ENCODE data around the gene FGA.

FGA gene

DNA sequence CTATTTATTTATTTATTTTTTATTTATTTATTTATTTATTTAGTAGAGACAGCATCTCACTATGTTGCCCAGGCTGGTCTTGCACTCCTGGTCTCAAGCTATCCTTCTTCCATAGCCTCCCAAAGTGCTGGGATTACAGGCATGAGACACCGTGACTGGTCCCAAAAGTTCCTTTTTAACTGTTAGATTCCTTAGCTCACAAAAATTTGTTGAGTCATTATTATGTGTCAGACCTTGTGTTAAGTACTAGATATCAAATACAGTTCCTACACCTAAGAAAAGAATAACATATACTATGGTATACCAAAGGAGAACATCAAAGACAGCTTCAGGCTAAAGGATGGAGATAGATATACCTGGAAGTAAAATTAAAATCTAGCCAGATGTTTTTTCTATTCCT is 11.6 kb downstream of the FGA start:
- DNase-seq = no peak

DNA sequence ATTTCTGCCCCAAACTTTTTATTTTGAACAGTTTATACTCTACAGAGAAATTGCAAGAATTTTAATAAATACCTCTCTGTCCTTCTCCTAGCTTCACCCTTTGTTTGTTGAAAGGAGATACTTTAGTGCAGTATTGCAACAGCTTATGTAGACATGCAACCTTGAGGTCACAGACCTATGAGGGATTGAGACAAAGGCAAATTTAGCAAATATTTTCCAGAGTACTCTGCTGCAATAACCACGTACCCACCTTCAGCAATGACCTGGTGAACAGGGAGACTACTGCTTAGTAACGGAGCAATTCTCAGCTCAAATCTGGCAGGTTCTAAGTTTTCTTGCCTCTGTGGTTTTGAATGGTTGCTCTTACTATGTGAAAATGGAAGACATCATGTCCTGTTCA is 13.2 kb downstream of the FGA start:
- no peak for DNase-seq

DNA sequence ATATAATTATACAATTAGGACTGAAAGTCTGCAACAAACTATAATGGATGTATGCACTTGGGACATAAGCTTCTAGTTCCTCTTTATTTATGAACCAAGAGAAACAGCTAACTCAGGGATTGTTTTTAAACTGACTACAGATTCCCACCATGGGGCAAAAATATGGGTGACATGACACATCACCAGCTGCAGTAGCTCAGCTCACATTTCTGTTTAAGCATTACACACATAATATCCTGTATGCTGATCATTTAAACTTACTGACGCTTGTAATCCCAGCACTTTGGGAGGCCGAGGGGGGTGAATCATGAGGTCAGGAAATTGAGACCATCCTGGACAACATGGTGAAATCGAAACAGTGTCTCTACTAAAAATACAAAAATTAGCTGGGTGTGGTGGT is 16.2 kb downstream of the FGA start:
- DNase-seq = no peak

DNA sequence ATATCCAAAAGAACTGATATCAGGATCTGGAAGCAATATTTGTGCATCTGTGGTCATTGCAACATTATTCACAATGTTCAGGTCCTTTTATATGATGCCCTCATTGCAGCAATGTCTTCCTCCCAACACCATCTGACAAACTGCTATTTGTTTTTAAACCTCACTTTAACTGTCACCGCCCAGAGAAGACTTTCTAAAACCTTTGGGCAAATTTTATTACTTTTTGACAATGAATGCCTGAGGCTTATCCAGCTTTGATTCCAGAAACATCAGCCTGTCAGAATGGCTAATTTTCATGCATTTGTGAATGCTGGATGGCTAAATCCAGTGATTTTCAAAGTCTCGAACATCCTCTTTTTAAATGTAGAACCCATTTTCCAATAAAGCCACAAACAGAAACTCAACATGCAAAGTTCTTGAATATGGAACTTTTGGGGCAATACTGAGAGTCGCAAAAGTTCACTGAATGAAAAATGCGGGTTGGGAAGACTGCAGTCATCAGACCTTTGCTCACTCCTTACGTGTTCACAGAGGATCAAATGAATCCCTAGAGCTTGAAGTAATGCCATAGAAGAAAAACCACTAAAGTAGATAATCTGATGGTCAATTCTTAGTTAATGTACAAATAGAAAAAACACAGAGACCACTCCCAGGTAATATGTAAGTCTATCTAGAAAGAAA is 17.2 kb downstream of the FGA start:
- no peak for DNase-seq

DNA sequence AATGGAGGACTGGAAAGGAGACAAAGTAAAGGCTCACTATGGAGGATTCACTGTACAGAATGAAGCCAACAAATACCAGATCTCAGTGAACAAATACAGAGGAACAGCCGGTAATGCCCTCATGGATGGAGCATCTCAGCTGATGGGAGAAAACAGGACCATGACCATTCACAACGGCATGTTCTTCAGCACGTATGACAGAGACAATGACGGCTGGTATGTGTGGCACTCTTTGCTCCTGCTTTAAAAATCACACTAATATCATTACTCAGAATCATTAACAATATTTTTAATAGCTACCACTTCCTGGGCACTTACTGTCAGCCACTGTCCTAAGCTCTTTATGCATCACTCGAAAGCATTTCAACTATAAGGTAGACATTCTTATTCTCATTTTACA is 21.0 kb downstream of the FGA start:
- DNase-seq = no peak

DNA sequence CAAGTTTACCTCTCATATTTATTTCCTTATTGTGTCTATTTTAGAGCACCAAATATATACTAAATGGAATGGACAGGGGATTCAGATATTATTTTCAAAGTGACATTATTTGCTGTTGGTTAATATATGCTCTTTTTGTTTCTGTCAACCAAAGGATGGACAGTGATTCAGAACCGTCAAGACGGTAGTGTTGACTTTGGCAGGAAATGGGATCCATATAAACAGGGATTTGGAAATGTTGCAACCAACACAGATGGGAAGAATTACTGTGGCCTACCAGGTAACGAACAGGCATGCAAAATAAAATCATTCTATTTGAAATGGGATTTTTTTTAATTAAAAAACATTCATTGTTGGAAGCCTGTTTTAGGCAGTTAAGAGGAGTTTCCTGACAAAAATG is 21.5 kb downstream of the FGA start:
- DNase-seq = no peak

DNA sequence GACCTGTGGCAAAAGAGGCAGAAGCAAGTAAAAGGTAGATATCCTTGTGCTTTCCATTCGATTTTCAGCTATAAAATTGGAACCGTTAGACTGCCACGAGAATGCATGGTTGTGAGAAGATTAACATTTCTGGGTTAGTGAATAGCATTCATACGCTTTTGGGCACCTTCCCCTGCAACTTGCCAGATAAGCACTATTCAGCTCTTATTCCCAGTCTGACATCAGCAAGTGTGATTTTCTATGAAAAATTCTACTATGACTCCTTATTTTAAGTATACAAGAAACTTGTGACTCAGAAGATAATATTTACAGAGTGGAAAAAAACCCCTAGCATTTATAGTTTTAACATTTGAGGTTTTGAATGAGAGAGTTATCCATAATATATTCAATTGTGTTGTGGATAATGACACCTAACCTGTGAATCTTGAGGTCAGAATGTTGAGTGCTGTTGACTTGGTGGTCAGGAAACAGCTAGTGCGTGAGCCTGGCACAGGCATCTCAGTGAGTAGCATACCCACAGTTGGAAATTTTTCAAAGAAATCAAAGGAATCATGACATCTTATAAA is 23.8 kb downstream of the FGA start:
- no peak for DNase-seq

DNA sequence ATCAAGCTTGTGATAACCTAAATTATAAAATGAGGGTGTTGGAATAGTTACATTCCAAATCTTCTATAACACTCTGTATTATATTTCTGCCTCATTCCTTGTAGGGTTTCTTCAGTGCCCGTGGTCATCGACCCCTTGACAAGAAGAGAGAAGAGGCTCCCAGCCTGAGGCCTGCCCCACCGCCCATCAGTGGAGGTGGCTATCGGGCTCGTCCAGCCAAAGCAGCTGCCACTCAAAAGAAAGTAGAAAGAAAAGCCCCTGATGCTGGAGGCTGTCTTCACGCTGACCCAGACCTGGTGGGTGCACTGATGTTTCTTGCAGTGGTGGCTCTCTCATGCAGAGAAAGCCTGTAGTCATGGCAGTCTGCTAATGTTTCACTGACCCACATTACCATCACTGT is 24.8 kb downstream of the FGA start:
- no peak for DNase-seq

DNA sequence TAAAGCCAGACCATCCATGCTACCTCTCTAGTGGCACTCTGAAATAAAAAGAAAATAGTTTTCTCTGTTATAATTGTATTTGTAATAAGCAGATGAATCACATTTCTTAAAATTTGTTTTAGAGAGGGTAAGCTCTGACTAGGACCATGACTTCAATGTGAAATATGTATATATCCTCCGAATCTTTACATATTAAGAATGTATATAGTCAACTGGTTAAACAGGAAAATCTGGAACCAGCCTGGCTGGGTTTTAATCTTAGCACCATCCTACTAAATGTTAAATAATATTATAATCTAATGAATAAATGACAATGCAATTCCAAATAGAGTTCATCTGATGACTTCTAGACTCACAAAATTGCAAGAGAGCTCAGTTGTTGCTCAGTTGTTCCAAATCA is 26.2 kb downstream of the FGA start:
- DNase-seq = no peak

DNA sequence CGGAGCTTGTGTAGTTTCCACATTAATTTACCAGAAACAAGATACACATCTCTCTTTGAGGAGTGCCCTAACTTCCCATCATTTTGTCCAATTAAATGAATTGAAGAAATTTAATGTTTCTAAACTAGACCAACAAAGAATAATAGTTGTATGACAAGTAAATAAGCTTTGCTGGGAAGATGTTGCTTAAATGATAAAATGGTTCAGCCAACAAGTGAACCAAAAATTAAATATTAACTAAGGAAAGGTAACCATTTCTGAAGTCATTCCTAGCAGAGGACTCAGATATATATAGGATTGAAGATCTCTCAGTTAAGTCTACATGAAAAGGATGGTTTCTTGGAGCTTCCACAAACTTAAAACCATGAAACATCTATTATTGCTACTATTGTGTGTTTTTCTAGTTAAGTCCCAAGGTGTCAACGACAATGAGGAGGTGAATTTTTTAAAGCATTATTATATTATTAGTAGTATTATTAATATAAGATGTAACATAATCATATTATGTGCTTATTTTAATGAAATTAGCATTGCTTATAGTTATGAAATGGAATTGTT is 27.8 kb downstream of the FGA start, which contains the start of gene FGB:
Gene FGB, plus strand, starts transcription at position 315 of the 558 bp plus-strand sequence. Its CDS starts 8 bp downstream, at position 323.
- no peak for DNase-seq

DNA sequence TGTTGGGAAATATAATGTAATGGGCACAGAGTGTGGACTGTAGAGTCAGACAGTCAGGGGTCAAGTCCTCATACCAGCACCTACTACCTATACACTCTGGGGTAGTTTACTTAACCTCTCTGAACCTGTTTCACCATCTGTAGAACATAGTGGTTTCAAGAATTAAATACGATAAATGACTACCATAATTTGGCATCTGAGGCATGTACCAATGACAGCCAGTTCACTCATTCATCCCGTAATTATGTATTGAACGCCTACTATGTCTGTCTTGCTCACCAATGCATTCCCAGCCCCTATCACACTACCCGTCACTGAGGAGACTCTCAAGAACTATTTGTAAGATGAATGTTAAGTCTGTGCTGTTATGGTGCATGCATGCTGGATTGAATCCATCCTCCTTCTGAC is 29.7 kb downstream of the FGA start:
- DNase-seq = no peak

DNA sequence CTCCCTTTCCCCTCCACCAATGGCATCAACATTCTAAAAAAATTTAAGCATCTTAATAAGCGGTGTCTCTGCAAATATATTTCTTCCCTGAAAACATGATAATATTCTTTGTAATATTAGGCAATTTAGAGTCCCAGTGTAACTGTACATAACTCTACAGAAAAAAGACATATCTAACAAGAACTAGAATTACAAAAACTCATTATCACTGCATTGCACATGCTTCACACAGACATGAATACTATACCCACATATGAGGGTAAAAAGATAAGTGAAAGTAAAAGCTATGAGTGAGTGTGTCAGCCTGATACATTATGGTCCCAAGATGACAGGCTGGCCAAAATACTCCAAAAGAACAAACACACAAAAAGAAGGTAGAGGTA is 30.1 kb downstream of the FGA start:
- no peak for DNase-seq

DNA sequence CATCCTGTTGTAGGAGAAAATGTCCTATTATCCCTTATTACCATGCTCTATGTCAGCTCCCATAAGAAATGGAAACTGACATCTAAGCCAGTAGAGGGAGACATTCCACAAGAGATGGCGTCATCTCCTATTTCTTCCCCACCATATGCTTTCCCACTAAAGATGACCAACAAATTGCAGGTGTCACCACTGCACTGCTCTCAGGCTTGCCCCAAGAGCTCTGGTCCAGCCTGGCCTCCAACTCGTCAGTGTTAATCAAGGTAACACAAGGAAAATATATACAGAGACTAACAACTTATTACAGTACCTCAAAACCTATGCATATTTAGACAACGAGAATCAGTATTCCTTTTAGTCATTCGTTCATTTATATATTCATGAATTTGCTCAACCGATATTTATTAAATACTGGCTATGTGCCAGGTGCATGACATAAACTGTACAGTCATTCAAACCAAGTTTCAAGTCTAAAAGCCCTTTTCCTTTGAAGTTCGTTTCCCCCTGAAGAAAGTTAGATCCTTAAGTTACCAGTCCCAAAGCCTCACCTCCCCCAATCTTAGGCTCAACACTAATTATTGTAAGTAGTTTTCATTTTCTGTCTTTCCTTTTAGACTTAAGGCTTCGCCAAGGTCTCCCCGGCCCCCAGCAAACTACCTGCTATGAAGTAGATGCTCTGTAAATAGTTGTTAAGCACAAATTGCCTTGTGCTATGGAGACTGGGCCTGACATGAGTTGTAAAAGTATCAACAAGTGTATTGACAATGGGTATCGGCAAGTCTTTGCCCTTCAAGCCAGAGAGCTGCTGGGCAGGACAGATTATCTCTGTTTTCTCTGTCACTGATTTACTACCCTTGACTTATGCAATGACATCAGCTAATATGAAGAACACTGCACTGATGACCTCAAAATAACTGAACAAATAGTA is 30.8 kb downstream of the FGA start:
- DNase-seq = no peak

DNA sequence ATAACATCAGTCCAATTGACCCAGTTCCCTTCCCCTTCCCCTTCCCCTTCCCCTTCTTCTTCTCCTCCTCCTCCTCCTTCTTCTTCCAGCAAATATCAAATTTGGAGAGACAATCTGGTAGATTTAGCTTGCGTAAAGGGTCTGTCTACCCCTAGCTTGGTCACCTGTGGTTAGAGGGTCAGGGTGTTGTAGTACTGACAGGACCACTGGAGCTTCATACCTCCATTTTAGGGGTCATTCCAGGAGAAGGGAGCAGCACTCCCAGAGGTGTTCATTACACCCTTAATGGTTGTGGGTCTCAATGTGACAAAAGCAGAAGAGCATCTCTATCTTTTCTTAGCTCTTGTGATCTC is 31.4 kb downstream of the FGA start:
- DNase-seq = no peak

DNA sequence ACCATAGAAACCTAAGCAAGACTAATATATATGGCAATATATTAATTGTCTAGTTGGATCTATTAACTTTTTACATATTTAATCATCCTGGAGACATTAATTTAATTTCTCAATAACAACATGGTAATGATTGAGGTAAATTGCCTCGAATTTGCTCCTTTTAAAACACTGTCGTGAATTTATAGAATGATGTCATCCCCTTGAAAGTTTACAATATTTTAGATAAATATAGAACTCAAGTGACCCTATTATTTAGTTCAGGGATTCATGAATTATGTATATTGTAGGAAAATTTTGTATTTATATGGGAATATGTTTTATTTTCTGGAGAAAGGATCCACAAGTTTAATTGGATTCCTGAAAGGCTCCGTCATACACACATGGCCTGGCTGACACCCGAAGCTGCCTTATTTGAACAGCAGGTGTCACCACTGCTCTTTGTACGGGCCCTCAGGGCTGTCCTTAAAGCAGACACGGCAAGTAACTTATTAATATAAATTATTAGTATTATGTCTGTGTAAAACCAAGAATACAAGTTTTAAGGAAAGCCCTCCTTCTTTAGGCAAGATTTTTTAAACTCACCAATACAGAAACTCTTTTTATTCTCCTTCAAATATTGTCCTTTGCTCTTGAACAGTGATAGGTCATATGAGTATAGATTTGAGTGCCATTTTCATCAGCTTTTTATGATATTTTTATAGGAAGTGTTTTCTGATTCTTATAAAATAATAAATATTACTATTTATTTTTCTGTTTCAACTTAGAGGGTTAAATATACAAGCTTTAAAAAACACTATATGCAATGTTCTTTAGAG is 38.5 kb downstream of the FGA start:
- DNase-seq = peak; percentile 50

DNA sequence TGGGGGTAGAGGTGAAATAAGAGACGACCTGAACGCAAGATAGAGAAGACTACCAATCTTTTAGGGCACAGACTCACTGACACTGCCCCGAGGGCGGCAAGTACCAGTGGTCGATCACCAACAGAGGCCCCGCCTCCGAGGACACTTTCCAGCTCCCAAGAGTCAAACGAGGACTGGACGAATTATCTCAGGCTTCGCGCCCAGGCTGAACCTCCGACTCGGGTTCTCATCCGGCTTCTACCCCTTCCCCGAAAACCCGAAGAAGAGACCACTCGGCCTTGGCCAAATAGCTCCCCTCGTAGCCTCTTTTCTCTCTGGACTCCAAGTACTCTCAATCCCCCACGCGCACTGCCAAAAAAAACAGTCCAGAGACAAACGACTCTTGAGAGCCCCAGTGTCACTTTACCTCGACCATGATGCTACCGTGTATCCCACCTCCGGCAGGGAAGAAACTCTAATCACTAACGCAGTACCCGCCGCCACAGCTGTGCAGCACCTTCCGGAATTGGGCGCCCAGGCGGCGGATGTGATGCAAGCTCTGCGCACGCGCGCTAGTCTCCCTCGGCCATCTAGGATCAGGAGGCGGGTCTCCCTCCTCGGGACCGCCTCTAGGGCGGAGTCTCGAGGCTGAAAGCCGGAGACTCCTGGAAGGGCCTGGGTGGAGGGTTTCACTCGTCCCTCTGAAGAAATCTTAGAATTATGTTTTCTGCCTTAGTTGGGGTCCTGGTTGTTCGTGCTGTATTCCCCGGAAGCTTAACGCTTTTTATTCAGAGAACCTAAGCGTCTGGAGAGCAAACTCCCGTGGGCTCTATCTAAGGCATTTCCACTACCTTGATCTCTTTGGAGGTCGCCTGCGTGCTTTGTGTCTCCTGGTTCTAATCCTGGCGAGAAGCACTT is 40.4 kb downstream of the FGA start, which contains the start of gene PLRG1:
Gene PLRG1, minus strand, starts transcription at position 507 of the 897 bp plus-strand sequence. Its CDS starts 92 bp downstream, at position 415.
- peak; percentile 95 for DNase-seq

DNA sequence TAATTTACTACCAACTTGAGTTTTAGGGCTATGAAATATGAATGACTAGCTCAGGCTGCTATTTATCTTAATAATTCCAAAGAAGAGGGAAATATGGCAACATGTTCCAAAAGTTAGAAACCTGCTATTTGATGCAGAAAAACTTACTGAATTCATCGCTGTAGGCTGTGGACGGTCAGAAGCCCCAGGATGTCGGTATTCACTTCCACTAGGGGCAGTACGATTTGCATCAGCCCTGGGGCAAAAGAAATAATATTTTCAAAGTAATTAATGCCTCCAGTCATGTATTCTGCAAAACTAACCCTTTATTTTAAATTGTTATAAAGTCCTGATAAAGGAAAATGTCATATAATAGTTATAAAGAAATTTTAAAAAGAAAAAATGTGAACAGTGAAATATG is 44.9 kb downstream of the FGA start:
- DNase-seq = no peak

DNA sequence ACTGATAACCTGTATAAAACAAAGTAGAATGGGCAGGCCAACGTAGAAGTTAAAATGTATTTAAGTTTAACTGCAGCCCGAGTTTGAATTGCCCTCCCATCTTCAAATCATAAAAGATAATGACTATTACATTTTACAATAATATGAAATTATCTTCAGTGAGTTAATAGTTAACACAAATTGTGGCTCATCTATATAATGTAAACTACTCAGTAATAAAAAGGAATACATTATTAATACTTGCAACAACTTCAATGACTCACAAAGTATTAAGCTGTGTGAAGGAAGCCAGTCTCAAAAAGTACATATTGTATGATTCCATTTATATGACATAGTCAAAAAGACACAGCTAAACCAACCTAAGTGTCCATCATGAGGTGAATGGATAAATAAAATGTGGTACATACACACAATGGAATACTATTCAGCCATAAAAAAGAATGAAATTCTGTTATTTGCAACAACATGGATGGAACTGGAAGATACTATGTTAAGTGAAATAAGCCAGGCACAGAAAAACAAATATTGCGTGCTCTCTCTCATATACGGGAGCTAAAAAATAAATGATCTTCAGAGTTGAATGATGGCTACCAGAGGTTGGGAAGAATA is 48.2 kb downstream of the FGA start:
- no peak for DNase-seq

All from activated CD4-positive, alpha-beta T cell treated with anti-CD3 and anti-CD28 coated beads for 1 hour (primary cell).